Body of pancreas (tissue), 4 donors: ENCODE results near the gene MPND. TPM values are rescaled to one million over a fixed set of nuclear protein-coding genes. Genes with fewer than 3 reads are reported as not detected.

Experiments used
- ATAC-seq: fragments of 150-250 bp; one replicate; pipeline ENCODE4 v1.9.1; 2016
- DNase-seq, 4 donors: peaks; one replicate each; pipeline ENCODE4 v3.0.0-alpha.2; 2019
- H3K27ac ChIP-seq, 4 donors: fragments of 200-600 bp; sonication (generic); 1 replicate in 3 of 4; 2 replicates in 1 of 4; pipeline versions ENCODE4 v1.5.1 to v1.6.1; 2016 to 2019; ENCODE audit warnings: mild to moderate bottlenecking in 1 of 4, mixed read lengths in 1 of 4, moderate library complexity in 1 of 4
- H3K27me3 ChIP-seq, 2 donors: fragments of 200-600 bp; sonication (generic); one replicate each; pipeline ENCODE4 v1.6.0; 2016; ENCODE audit warnings: mild to moderate bottlenecking in 1 of 2
- H3K36me3 ChIP-seq, 2 donors: fragments of 200-600 bp; sonication (generic); replicated peaks in 1 of 2; 2 replicates each; pipeline ENCODE4 v1.5.1; 2016; ENCODE audit warnings: low read depth in 2 of 2; ENCODE audit not compliant: insufficient read depth in 1 of 2
- H3K4me1 ChIP-seq: fragments of 200-600 bp; sonication (generic); one replicate; pipeline ENCODE4 v1.6.0; 2016
- H3K4me3 ChIP-seq, 2 donors: fragments of 200-600 bp; sonication (generic); 1 replicate in 1 of 2; 2 replicates in 1 of 2; pipeline ENCODE4 v1.5.1; 2016 to 2019
- H3K9me3 ChIP-seq, 3 donors: fragments of 200-600 bp; sonication (generic); 1 replicate in 2 of 3; 2 replicates in 1 of 3; pipeline ENCODE4 v1.5.1; 2016
- CTCF ChIP-seq, 7 experiments: fragments of 450-650 bp in 4 of 7; fragments of 200-600 bp in 3 of 7; sonication (generic) in 3 of 7; IDR thresholded peaks; one replicate each; pipeline ENCODE4 v1.5.1; 2016 to 2019; ENCODE audit warnings: antibody characterized with exemption in 7 of 7
- POLR2A ChIP-seq, 3 donors: fragments of 450-650 bp; IDR thresholded peaks; one replicate each; pipeline ENCODE4 v1.6.1; 2016; ENCODE audit warnings: antibody characterized with exemption in 3 of 3, mild to moderate bottlenecking in 2 of 3
- WGBS, 2 donors: methylation state at CpG; one replicate each; pipeline ENCODE4 v1.1.5; 2017; 5-methylcytosine and 5-hydroxymethylcytosine counted together
- intact Hi-C: fragments of 100-400 bp; cut with DNase I; formaldehyde crosslinking; loops from one replicate; pipeline ENCODE4 v1.15.1; 2023
- total RNA-seq, 2 donors: library from RNA; depleted of rRNA; stranded (reverse); fragments of >200 nt; gene quantifications; one replicate each; pipeline ENCODE4 v1.1.0, GENCODE V29; 2016

MPND gene
- total RNA-seq, 2 donors from 2014 or later: 0.99 to 7.5 TPM

GRCh38 chr19:4365341-4365740 lies 22.0 kb downstream of the MPND start:
- WGBS, 2 donors: 94 to 96% methylated on average over 8 to 16 of the region's 16 CpGs
- TF ChIP-seq POLR2A (IDR thresholded peaks at IDR 0.05) (no peak), CTCF (IDR thresholded peaks at IDR 0.05) (no peak)
- H3K36me3 ChIP-seq: peaks cover 13 to 23% of the 10 kb centered on the region in 2 donors

GRCh38 chr19:4365791-4366665 lies 22.7 kb downstream of the MPND start:
- intact Hi-C loops: no loop called here
- no peak overlapping the region for H3K4me3 ChIP-seq
- no peak for ATAC-seq
- H3K4me1 ChIP-seq: peaks cover 32% of the 10 kb centered on the region
- no peaks in the 10 kb centered on the region for H3K27me3 ChIP-seq
- no peak for DNase-seq
- WGBS, 2 donors: 88 to 93% methylated on average over 11 to 12 of the region's 19 CpGs
- peaks cover 13 to 23% of the 10 kb centered on the region in 2 donors for H3K36me3 ChIP-seq
- H3K27ac ChIP-seq: no peak overlapping the region
- no peaks in the 10 kb centered on the region for H3K9me3 ChIP-seq
- no peak for TF ChIP-seq CTCF (IDR thresholded peaks at IDR 0.05)
- TF ChIP-seq POLR2A (IDR thresholded peaks at IDR 0.05): no peak

More at GRCh38 chr19:4365341-4365740, 22.0 kb downstream of the MPND start:
- Histone ChIP-seq H3K27me3 (no peaks in the 10 kb centered on the region), H3K27ac (no peak overlapping the region), H3K4me1 (peaks cover 26% of the 10 kb centered on the region), H3K9me3 (no peaks in the 10 kb centered on the region), H3K4me3 (no peak overlapping the region)
- intact Hi-C loops: no loop called here
- no peak for ATAC-seq
- no peak for DNase-seq

GRCh38 chr19:4366666-4367335 lies 23.4 kb downstream of the MPND start:
- 86 to 89% methylated on average over 5 to 16 of the region's 16 CpGs for WGBS, 2 donors
- intact Hi-C loops: no loop called here
- H3K27ac ChIP-seq: no peak overlapping the region
- H3K4me1 ChIP-seq: peaks cover 40% of the 10 kb centered on the region
- peaks cover 12 to 21% of the 10 kb centered on the region in 2 donors for H3K36me3 ChIP-seq
- no peak overlapping the region for H3K4me3 ChIP-seq
- no peaks in the 10 kb centered on the region for H3K27me3 ChIP-seq
- ATAC-seq: no peak
- H3K9me3 ChIP-seq: no peaks in the 10 kb centered on the region
- TF ChIP-seq CTCF (IDR thresholded peaks at IDR 0.05) (no peak), POLR2A (IDR thresholded peaks at IDR 0.05) (no peak)
- no peak for DNase-seq

GRCh38 chr19:4367336-4367723 lies 24.0 kb downstream of the MPND start:
- Histone ChIP-seq H3K9me3 (no peaks in the 10 kb centered on the region), H3K36me3 (peaks cover 7 to 20% of the 10 kb centered on the region in 2 donors), H3K4me1 (peaks cover 45% of the 10 kb centered on the region), H3K27ac (no peak overlapping the region), H3K27me3 (no peaks in the 10 kb centered on the region), H3K4me3 (no peak overlapping the region)
- ATAC-seq (no peak), DNase-seq (no peak)
- WGBS, 2 donors: 77 to 89% methylated on average over 4 to 10 of the region's 10 CpGs
- intact Hi-C loops: no loop called here
- TF ChIP-seq POLR2A (IDR thresholded peaks at IDR 0.05): no peak
- no peak for TF ChIP-seq CTCF (IDR thresholded peaks at IDR 0.05)
